ENCODE data around the gene NDUFAF3. TPM values are rescaled to one million over a fixed set of nuclear protein-coding genes. Genes with fewer than 3 reads are reported as not detected.

Gene NDUFAF3
- total and polyA plus RNA-seq, 2 of the 4 experiments (the other 2 are of a cell fraction): 26.5 to 112 TPM

DNA sequence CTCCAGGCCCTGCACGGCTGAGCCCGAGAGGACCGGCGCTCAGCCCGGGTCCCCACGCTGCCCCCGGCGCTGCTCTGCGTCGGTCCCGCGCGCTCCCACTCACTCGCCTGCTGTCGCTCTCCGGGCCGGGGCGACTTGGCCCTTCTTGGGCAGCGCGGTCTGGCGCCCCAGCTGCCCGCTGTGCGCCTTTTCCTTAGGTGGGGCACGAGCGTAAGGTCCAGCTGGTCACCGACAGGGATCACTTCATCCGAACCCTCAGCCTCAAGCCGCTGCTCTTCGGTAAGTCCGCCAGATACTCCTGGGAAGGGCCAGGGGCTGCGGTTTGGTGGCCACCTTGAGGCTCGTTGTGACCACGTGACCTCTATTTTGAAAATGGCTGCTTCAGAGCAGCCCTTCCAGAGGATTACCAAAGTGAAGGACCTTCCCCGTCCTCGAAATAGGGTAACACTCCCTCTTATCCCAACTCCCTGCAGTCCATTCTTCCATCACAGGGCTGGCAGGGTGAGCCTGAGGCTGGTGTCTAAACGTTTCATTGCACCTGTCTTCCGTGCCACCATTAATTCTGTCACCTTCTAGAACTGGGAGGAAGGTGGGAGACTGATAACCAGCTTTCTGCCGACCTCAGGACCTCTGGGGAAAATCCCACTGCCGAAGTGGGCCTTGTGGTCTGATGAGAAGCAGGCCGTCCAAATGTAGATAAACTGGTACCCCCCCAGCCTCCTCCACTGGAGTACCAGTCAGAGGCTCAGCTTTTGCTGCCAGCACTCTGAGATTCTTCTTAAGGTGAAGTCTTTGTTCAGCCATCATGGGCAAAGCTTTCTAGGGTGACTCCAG is 31.1 kb upstream of the NDUFAF3 start:
- intact Hi-C loops (cut with micrococcal nuclease) (no loop called here), in situ Hi-C loops (cut with MboI; ENCODE audit: low sequenced_read_pairs) (no loop called here), dilution Hi-C loops (cut with HindIII; ENCODE audit: low sequenced_read_pairs, unreplicated experiment) (no loop called here)
- no TSS peak for BruUV-seq (replicated peaks)
- Histone ChIP-seq H2AFZ (replicated peaks; ENCODE audit: low read length, poor library complexity) (peak overlapping the region; percentile 96), H2BK120ac (ENCODE audit: low read depth, low read length) (no peak overlapping the region), H3K4me2 (ENCODE audit: low read depth, low read length) (peak overlapping the region; percentile 95), H4K8ac (ENCODE audit: low read depth in 2 of 2, low read length in 2 of 2) (peak overlapping the region; percentile 26 to 88), H3K18ac (ENCODE audit: low read depth, low read length) (peak overlapping the region; percentile 1; the same call in 1 of the 2 replicates), H4K91ac (ENCODE audit: insufficient read depth, low read depth, low read length) (peak overlapping the region; percentile 55), H3K23ac (ENCODE audit: low read depth, low read length) (peak overlapping the region; percentile 91), H3K4me1 (ENCODE audit: control insufficient read depth, insufficient read depth, low read length) (peaks cover 14% of the 10 kb centered on the region), H3K9me1 (ENCODE audit: insufficient read depth, low read length) (peaks cover 7% of the 10 kb centered on the region), H2AK5ac (ENCODE audit: low read depth, low read length) (peak overlapping the region; percentile 93), H2AK9ac (replicated peaks; ENCODE audit: low read depth, low read length, poor library complexity) (peak overlapping the region; percentile 96), H4K20me1 (ENCODE audit: insufficient read depth, low read length) (no peaks in the 10 kb centered on the region; the same call in 1 of the 2 replicates), H3K36me3 (ENCODE audit: control insufficient read depth, insufficient read depth, low read length) (peaks cover 4% of the 10 kb centered on the region; the same call in 1 of the 2 replicates), H3K56ac (ENCODE audit: extremely low read depth, insufficient read depth, low read length) (no peak overlapping the region; the same call in 1 of the 2 replicates), H3K9me3 (ENCODE audit: control insufficient read depth, insufficient read depth, low read length) (no peaks in the 10 kb centered on the region), H3K79me1 (ENCODE audit: low read depth in 1 of 2, low read length in 2 of 2) (peaks cover 24 to 47% of the 10 kb centered on the region in 2 experiments), H2BK20ac (ENCODE audit: low read depth, low read length) (no peak overlapping the region), H3K4ac (ENCODE audit: low read depth, low read length) (peak overlapping the region; percentile 91), H2BK15ac (ENCODE audit: low read depth, low read length) (no peak overlapping the region), H2BK5ac (ENCODE audit: low read depth, low read length, poor library complexity, severe bottlenecking) (peak overlapping the region; percentile 91), H3K9ac (ENCODE audit: low read depth, low read length) (peak overlapping the region; percentile 74), H4K5ac (ENCODE audit: low read depth, low read length) (peak overlapping the region; percentile 46), H3K27ac (ENCODE audit: insufficient read depth, low read length) (peak overlapping the region; percentile 68), H3K14ac (replicated peaks; ENCODE audit: low read depth, low read length) (peak overlapping the region; percentile 85), H3K27me3 (ENCODE audit: control insufficient read depth, insufficient read depth, low read length) (no peaks in the 10 kb centered on the region), H3K4me3 (ENCODE audit: insufficient read depth, low read depth, low read length) (peak overlapping the region; percentile 72)
- DNase-seq (no peak), ATAC-seq (ENCODE audit: low read depth) (peak; percentile 2)
- WGBS, 2 experiments (ENCODE audit: extremely low coverage in 2 of 2, insufficient read length in 1 of 2): 1% methylated on average over 20 of the region's 40 CpGs; no CpG with 5 or more reads in 1 of the 2 experiments
- CTCF ChIA-PET: no interaction called here
- TF ChIP-seq FOS (IDR thresholded peaks at IDR 0.05; ENCODE audit: low read depth, low read length) (no peak), MAFK (IDR thresholded peaks at IDR 0.05; ENCODE audit: low read depth, low read length) (no peak), NFE2L2 (IDR thresholded peaks at IDR 0.05; ENCODE audit: low read depth, low read length) (no peak), BHLHE40 (IDR thresholded peaks at IDR 0.05; ENCODE audit: low read depth, low read length) (no peak), CHD1 (IDR thresholded peaks at IDR 0.05; ENCODE audit: low read depth, low read length) (no peak), POLR2A (IDR thresholded peaks at IDR 0.05; ENCODE audit: low read depth, low read length) (no peak), CEBPB (IDR thresholded peaks at IDR 0.05; ENCODE audit: low read depth, low read length) (no peak)
- TF ChIP-seq, protein P1, sequence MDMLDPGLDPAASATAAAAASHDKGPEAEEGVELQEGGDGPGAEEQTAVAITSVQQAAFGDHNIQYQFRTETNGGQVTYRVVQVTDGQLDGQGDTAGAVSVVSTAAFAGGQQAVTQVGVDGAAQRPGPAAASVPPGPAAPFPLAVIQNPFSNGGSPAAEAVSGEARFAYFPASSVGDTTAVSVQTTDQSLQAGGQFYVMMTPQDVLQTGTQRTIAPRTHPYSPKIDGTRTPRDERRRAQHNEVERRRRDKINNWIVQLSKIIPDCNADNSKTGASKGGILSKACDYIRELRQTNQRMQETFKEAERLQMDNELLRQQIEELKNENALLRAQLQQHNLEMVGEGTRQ (IDR thresholded peaks at IDR 0.05; ENCODE audit: low read depth, low read length): peak; percentile 90
- POLR2A ChIA-PET (ENCODE audit: unreplicated experiment): no interaction called here

Measured in IMR-90 (cell line).